GM08714 (cell line): Measurements from ENCODE around the gene NXPH4.

ENCODE experiments used
- H3K4me3 ChIP-seq: fragments of 200-500 bp; sonication (Bioruptor generic); 2 replicates; pipeline ENCODE4 v1.5.1; 2014; ENCODE audit warnings: mild to moderate bottlenecking, low read length, inconsistent platforms
- ZNF274 ChIP-seq: IDR thresholded peaks from 2 replicates; pipeline ENCODE4 v1.6.1; 2012; ENCODE audit warnings: mild to moderate bottlenecking, low read depth, low read length

Gene NXPH4

DNA sequence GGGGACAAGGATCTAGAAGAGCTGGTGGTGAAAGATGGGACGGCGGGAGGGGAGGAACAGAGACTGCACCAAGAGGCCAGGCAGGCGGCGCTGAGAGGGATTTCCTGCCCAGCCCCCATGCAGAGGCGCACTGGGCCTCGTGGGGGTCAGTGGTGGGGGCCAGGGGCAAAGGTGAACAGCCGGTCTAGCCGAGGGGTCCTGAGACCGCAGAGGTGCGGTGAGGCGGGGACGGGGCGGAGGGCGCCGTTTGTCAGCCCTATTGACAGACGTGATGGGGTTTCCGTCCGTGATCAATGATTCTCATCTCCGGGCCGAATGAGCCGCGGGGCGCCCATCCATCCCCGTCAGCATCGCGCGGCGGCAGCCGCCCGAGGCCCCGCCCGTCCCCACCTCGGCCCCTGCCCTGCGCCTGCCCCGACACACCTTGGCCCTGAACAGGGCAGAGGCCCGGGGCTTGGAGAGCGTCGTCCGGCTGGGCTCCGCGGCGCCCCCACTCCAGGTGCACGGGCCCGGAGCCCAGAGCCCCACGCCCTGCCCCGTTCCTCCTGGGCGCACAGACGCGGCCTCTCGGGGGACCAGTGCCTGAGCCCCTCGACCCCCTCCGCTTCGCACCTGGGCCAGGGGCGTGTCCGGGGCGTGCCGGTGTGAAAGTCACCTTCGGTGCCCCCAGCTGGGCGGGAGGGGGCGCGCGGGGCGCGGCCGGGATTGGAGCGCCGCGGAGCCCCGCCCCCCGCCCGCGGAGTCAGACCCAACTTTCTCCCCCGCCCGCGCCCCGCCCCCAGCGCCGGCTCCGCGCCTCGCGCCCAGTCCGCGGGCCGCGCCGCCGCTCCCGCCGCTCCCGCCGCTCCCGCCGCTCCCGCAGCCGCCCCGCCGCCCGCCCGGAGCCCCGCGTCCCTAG, at the start of gene NXPH4:
TSS of gene NXPH4 (plus strand) at position 781 of the 898 bp plus-strand sequence. CDS start 176 bp downstream, outside the sequence.
- H3K4me3 ChIP-seq, result peak within 1 kb of the TSS; percentile 35; the same call in 1 of the 2 replicates
- no peak for TF ChIP-seq ZNF274

DNA sequence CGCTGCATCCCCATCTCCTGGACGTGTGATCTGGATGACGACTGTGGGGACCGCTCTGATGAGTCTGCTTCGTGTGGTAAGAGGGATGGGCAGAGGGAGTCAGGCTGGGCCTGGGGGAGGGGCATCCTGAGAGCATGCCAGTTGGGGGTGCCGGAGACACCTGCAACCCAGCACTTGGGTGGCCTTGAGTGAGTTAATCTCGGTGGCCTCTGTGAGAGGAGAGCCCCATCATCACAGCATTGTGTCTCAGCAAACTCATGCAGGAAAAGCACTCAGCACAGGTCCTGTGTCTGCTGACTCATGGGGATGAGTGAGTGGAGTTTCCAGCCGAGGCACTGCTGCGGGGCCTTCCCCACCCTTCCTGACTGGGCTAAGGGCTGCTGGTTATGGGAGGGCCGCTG, 49.6 kb upstream of the NXPH4 start:
- no peak overlapping the region for H3K4me3 ChIP-seq
- no peak for TF ChIP-seq ZNF274

DNA sequence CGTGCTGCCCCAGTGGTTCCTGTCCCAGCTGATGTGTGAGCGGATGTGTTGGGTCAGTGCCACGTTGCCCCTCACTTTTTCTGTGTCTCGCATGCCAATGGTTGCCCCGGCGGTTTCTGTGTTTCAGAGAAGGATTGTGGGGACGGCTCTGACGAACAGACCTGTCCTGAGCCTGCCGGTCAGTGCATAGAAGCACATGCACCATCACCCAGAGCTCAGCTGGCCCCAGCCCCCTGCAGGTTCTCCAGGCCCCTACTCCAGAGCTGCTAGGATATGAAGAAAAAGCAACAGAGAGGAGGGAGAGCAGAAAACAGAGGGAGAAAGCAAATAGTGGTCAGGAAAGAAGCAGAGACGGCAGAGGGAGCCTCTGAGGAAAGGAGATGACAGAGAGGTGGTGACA, 48.5 kb upstream of the NXPH4 start:
- TF ChIP-seq ZNF274, result no peak
- H3K4me3 ChIP-seq, result no peak overlapping the region

DNA sequence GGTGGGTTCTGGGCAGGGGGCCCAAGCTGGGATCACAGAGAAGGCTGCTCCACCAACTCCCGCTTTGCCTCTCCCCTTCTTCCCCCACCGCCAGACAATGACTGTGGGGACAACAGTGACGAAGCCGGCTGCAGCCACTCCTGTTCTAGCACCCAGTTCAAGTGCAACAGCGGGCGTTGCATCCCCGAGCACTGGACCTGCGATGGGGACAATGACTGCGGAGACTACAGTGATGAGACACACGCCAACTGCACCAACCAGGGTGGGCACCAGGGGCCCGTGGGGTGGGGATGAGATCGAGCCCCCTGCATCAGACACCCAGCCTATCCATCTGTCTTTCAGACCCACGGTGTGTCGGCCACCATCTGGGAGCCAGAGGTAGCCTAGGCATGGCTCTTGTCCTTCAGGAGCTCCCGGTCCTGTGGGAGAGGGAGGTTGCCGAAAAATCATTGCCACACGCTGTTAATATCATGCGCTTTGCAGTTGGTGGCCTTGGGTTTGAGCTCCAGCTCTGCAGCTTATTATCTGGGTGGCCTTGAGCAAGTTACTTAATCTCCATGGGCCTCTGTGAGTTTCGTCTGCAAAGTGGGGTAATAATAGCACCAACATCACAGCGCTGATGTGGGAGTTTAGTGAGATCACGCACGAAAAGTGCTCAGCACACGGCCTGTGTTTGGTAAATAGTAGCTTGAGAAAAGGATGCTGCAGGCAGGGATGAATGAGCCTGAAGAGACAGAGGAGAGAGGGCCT, 47.4 kb upstream of the NXPH4 start:
- H3K4me3 ChIP-seq, result no peak overlapping the region
- TF ChIP-seq ZNF274, result no peak

DNA sequence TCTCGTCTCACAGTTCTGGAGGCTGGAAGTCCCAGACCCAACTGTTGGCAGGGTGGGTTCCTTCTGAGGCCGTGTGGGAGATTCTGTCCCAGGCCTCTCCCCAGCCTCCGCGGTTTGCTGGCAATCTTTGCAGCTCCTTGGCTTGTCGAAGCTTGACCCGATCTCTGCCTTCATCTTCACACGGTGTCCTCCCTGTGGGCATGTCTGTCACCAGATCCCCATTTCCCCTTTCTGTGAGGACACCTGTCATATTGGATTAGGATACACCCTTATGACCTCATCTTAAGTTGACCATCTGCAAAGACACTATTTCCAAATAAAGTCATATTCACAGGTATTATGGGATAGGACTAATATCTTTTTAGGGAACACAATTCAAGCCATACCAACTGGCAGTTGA, 46.6 kb upstream of the NXPH4 start:
- no peak for TF ChIP-seq ZNF274

DNA sequence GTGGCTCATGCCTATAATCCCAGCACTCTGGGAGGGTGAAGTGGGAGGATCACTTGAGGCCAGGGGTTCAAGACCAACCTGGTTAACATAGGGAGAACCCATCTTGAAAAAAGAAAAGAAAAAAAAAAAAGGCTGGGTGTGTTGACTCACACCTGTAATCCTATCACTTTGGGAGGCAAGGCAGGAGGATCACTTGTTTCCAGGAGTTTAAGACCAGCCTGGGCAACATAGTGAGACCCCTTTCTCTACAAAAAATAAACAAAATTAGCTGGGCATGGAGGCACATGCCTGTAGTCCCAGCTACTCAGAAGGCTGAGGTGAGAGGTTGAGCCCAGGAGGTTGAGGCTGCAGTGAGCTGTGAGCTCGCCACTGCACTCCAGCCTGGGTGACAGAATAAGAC, 46.2 kb upstream of the NXPH4 start:
- no peak overlapping the region for H3K4me3 ChIP-seq
- TF ChIP-seq ZNF274, result no peak

More for the DNA sequence above, 46.6 kb upstream of the NXPH4 start:
- no peak overlapping the region for H3K4me3 ChIP-seq

DNA sequence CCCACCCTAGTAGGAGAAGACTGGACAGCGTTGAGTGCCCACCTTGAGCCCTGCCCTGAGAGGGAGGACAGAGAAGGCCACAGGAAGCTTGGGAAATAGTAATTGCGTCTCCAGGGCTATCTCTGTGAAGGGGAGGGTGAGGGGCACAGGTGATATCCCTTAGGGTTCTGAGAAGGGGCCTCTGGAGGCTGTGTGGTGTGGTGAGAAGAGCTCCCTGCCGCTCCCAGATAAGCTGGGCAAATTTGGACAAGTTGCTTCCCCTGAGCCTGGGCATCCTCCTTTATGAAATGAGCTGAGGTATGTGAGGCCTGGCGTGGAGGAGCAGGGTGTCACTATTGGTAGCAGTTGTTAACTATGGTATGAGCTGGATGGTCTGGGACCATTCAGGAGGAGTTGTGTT, 45.7 kb upstream of the NXPH4 start:
- no peak overlapping the region for H3K4me3 ChIP-seq
- no peak for TF ChIP-seq ZNF274

DNA sequence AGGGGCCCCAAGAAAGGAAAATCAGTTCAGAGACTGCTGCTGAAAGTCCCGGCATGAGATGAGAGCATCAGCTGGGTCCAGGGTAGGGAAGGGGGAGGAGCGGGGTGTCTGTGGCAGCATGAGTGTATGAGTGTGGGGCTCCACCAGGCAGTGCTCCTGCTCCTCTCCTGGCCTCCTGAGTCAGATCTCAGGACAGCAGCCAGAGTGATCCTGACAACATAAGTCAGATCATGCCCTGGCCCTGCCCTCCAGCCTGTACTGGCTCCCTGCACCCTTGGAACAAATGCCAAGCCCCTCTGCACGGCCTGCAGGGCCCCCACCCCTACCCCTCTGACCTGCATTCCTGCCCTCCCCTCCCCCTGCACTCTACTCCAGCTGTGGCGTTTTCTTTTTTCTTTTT, 44.9 kb upstream of the NXPH4 start:
- no peak overlapping the region for H3K4me3 ChIP-seq
- TF ChIP-seq ZNF274, result no peak

DNA sequence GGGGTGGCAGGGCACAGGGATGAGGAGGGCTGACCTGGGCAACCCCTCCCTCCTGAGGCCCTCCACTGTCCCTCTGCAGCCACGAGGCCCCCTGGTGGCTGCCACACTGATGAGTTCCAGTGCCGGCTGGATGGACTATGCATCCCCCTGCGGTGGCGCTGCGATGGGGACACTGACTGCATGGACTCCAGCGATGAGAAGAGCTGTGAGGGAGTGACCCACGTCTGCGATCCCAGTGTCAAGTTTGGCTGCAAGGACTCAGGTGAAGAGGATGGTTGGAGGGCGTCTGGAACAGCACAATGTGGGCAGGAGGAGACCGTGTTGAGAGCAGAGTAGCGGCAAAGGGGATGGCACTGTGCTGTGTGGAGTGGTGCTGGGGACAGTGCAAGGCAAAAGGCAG, 43.5 kb upstream of the NXPH4 start:
- TF ChIP-seq ZNF274, result no peak
- H3K4me3 ChIP-seq, result no peak overlapping the region

DNA sequence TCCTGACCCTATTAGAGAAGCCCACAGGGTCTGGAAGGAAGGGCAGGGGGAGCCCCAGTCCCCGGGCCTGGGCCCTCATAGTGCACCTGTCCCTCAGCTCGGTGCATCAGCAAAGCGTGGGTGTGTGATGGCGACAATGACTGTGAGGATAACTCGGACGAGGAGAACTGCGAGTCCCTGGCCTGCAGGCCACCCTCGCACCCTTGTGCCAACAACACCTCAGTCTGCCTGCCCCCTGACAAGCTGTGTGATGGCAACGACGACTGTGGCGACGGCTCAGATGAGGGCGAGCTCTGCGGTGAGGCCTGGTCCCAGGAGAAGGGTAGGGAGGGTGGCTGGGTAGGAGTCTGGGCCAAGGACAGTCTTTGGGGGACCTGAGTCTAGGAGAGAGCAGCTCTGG, 42.9 kb upstream of the NXPH4 start:
- no peak overlapping the region for H3K4me3 ChIP-seq
- TF ChIP-seq ZNF274, result no peak

DNA sequence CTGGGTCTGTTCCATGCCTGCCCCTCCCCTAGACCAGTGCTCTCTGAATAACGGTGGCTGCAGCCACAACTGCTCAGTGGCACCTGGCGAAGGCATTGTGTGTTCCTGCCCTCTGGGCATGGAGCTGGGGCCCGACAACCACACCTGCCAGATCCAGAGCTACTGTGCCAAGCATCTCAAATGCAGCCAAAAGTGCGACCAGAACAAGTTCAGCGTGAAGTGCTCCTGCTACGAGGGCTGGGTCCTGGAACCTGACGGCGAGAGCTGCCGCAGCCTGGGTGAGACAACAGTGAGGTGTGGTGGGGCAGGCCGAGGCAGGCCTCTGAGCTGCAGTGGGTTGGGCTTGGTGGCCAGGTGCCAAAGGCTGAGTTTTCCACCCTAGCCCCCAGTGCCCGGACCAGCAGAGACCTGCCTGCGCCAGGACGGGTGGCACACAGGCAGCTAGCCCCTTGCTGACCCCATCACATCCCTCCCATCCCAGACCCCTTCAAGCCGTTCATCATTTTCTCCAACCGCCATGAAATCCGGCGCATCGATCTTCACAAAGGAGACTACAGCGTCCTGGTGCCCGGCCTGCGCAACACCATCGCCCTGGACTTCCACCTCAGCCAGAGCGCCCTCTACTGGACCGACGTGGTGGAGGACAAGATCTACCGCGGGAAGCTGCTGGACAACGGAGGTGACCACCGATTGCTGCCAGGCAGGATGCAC, 41.0 kb upstream of the NXPH4 start:
- no peak overlapping the region for H3K4me3 ChIP-seq

DNA sequence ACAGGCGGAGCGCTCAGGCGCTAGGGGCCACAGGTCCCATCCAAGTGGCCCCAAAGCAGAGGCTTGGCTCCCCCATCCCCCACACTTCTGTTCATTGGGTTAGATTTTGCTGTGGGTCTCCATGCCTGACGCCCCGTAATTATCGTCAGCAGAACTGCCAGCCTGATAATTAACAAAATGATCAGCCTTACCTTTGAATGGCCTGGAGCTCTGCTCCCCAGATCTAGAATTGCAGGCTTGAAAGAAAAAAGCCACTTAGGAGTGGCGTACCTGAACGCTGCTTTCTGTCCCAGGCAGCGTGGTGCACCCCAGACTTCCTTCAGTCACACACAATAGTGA, 40.5 kb upstream of the NXPH4 start:
- no peak overlapping the region for H3K4me3 ChIP-seq
- no peak for TF ChIP-seq ZNF274

More for the DNA sequence above, 41.0 kb upstream of the NXPH4 start:
- no peak for TF ChIP-seq ZNF274

DNA sequence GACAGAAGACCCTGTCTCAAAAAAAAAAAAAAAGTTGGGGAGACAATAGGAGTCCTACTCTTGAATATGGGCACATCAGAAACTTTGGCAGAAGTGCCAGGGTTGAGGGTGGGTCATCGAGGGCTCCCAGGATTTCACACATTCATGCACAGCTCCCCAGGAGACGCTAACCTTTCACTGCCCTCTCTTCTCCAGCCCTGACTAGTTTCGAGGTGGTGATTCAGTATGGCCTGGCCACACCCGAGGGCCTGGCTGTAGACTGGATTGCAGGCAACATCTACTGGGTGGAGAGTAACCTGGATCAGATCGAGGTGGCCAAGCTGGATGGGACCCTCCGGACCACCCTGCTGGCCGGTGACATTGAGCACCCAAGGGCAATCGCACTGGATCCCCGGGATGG, 39.7 kb upstream of the NXPH4 start:
- H3K4me3 ChIP-seq, result no peak overlapping the region
- no peak for TF ChIP-seq ZNF274

DNA sequence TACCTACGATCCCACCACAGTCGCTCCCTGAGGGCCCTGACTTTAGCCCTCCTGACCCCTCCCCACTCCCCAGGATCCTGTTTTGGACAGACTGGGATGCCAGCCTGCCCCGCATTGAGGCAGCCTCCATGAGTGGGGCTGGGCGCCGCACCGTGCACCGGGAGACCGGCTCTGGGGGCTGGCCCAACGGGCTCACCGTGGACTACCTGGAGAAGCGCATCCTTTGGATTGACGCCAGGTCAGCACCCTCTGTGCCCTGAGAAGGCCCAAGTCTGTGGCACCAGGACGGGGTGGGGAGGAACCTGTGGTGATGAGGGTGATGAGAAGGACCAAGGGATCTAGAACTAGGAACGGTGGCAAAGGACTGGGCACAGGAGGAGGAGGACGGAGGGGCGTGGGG, 39.2 kb upstream of the NXPH4 start:
- no peak for TF ChIP-seq ZNF274
- no peak overlapping the region for H3K4me3 ChIP-seq
